Measurements from ENCODE around the gene SIRT7. TPM values are rescaled to one million over a fixed set of nuclear protein-coding genes. Genes with fewer than 3 reads are reported as not detected.
"Not testable (repeated sequence)": the region's sequence is repeated elsewhere in the genome, so short reads cannot be mapped to it uniquely, and the experiment has no call there.

Gene SIRT7
- total RNA-seq, 2 experiments from 2014 or later, result 55.1 to 61.0 TPM

DNA sequence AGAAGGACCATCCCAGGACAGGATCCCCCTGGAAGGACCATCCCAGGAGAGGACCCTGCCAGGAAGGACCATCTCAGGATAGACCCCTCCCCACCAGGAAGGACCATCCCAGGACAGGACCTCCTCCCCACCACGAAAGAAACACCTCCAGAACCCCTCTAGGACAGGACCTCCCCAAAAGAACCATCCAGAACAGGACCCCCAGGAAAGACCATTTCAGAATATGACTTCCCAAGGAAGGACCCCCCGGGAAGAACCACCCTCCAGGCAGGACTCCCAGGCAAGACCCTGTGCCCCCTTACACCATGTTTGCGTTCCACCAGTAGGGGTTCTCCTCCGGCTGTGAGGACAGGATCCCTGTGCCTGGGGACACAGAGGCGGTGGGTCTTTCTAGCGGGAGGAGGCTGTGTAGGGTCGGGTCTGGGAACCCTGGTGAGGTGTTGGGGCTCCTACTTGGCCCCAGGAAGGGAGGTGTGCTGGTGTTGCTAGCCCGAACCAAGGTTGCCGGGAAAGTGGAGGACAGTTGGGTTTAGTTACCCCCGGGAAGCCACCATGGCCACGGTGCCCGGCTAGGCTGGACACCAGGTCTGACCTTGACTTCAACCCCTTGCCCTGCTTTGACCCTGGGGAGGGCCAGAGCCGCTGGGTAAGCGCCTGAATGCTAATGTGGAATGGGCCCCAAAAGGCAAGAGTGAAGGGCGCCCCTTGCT lies 40.8 kb upstream of the SIRT7 start:
- Mint-ChIP-seq H3K36me3 (no peaks in the 10 kb centered on the region), H3K27me3 (peaks cover 34% of the 10 kb centered on the region), H3K27ac (no peak overlapping the region), H3K9me3 (ENCODE audit: low read depth) (no peaks in the 10 kb centered on the region), H3K4me1 (no peaks in the 10 kb centered on the region), H3K4me3 (no peak overlapping the region)
- ATAC-seq (no peak), DNase-seq (no peak)
- CTCF ChIA-PET, result interaction anchor here (0.6 to 2.7 kb wide), 50 partner anchors 8 to 257 kb away, joined by 3 to 181 read pairs (median 5); partner anchors contain the start of genes ASPSCR1, CCDC57, CENPX and DCXR

DNA sequence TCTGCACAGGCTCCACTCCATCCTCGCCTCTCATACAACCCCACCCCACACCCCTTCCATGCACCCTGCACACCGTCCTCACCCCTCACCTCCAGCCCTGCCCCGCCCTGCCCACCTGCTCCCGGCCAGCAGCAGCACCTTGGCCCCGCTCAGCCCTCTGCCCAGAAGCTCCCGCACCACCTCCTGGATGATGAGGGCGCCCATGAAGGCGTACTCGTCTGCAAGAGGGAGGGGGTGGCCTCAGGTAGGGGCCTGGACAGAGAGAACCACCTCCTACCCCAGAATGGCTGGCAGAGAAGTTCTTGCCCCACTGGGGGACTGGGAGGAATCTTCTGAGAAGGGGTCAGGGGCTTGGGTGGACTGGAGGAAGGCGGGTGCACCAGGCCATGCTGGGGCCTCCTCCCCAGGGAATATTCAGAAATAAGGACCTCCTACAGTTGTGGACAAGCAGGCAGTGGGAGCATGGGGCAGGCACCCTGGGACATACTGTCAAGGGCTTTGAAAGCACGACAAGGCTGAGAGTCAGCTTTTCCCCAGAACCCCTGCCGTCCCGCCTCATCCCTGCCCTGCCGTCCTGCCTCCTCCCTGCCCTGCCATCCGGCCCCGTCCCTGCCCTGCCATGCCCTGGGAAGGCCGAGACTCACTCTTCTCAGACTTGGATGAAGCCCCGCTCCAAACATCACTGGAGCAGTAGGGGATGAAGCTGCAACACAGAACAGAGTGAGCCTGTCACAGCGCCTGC lies 39.9 kb upstream of the SIRT7 start:
- CTCF ChIA-PET, result no interaction called here
- Mint-ChIP-seq H3K9me3 (ENCODE audit: low read depth) (no peaks in the 10 kb centered on the region), H3K27me3 (peaks cover 25% of the 10 kb centered on the region), H3K4me1 (no peaks in the 10 kb centered on the region), H3K27ac (no peak overlapping the region), H3K36me3 (no peaks in the 10 kb centered on the region), H3K4me3 (no peak overlapping the region)
- no peak for ATAC-seq
- no peak for DNase-seq

DNA sequence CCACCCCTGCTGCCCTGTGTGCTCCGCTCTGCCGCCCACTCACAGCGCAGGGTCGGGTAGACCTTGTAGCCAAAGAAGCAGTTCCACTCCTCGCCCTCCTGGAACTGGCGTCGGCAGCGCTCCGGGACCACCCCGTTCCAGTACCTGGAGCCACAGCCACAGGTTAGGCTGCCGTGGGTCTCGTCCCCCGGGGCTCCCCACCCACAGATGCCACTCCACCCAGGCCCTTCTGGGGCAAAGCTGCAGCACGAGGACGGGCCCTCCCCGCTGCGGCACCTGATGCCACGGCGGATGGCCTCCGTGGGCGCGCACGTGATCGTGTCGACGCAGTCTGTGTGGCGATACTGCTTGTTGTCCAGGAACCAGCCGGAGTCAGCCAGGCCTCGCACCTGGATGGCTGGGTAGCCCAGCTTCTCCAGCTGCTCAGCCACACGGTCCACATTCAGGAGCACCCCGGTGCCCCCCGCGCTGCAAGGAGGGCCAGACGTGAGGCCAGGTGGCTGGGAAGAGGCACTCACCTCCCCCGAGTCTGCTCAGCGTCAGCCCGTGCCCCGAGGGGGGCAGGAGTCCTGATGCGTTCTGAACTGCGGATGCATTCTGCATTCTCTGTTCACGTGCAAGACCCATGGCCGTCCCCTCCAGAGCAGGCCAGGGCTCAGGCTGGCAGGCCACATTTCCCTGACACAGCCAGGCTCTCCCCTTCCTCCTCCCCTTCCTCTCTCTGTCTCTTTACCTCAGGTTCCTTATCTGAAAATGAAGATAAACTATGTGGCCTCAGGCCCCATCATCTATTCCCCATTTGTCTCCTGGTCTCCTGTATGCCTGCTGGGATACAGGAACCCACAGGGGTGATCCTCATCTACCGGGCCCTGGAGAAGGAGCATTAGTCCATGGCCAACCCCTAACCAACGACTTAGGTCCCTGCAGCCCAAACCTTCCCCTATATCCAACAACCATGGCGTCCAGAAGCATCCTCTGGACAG lies 38.9 kb upstream of the SIRT7 start:
- ATAC-seq (no peak), DNase-seq (no peak)
- H3K4me3 Mint-ChIP-seq, result no peak overlapping the region
- no peaks in the 10 kb centered on the region for H3K9me3 Mint-ChIP-seq (ENCODE audit: low read depth)
- H3K27me3 Mint-ChIP-seq, result peaks cover 17% of the 10 kb centered on the region
- H3K27ac Mint-ChIP-seq, result no peak overlapping the region
- CTCF ChIA-PET, result no interaction called here
- no peaks in the 10 kb centered on the region for H3K4me1 Mint-ChIP-seq
- no peaks in the 10 kb centered on the region for H3K36me3 Mint-ChIP-seq

- Mint-ChIP-seq H3K27me3 (peaks cover 20% of the 10 kb centered on the region), H3K4me3 (no peak overlapping the region), H3K9me3 (ENCODE audit: low read depth) (no peaks in the 10 kb centered on the region), H3K27ac (no peak overlapping the region), H3K4me1 (no peaks in the 10 kb centered on the region), H3K36me3 (no peaks in the 10 kb centered on the region)
- CTCF ChIA-PET, result interaction anchor here (1.2 kb wide), 1 partner anchor 74 kb away, joined by 5 read pairs; no protein-coding TSS in a partner anchor
- no peak for ATAC-seq
- DNase-seq, result no peak
Measured at GRCh38 chr17:81955756-81956544, 38.0 kb upstream of the SIRT7 start.

DNA sequence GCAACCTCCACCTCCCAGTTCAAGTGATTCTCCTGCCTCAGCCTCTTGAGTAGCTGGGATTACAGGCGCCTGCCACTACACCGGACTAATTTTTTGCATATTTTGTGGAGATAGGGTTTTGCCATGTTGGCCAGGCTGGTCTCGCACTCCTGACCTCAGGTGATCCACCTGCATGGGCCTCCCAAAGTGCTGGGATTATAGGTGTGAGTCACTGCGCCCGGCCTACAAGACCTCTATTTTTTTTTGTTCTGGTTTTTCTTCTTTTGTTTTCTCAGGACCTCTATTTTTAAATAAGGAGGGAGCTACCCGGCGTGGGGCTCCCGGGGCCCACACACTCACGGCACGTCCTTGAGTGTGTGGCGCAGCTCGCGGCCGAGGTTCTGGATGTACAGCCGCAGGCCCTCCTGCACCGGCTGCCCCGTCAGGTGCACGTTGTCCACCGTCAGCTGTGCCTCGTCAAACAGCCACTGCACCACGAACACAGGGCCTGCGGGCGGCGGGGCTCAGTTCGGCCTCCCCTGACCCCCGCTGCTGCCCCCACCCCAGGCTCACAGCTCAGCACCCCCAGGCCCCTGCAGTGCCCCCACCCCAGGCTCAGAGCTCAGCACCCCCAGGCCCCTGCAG lies 37.2 kb upstream of the SIRT7 start:
- Mint-ChIP-seq H3K27ac (no peak overlapping the region), H3K27me3 (peaks cover 24% of the 10 kb centered on the region), H3K4me1 (no peaks in the 10 kb centered on the region), H3K36me3 (no peaks in the 10 kb centered on the region), H3K4me3 (no peak overlapping the region), H3K9me3 (ENCODE audit: low read depth) (no peaks in the 10 kb centered on the region)
- DNase-seq (no peak), ATAC-seq (no peak)
- CTCF ChIA-PET, result interaction anchor here (1.2 to 3.3 kb wide), 3 partner anchors 13 to 75 kb away, joined by 5 to 14 read pairs (median 5); partner anchors contain the start of gene CENPX

GRCh38 chr17:81954131-81955057 lies 36.4 kb upstream of the SIRT7 start:
- CTCF ChIA-PET, result interaction anchor here (1.1 to 3.3 kb wide), 5 partner anchors 14 to 251 kb away, joined by 3 to 14 read pairs (median 5); partner anchors contain the start of genes CENPX and MRPL12
- H3K4me1 Mint-ChIP-seq, result no peaks in the 10 kb centered on the region
- no peak overlapping the region for H3K4me3 Mint-ChIP-seq
- H3K36me3 Mint-ChIP-seq, result no peaks in the 10 kb centered on the region
- H3K9me3 Mint-ChIP-seq (ENCODE audit: low read depth), result no peaks in the 10 kb centered on the region
- peaks cover 24% of the 10 kb centered on the region for H3K27me3 Mint-ChIP-seq
- no peak for DNase-seq
- H3K27ac Mint-ChIP-seq, result no peak overlapping the region
- no peak for ATAC-seq

GRCh38 chr17:81953443-81953842 lies 35.5 kb upstream of the SIRT7 start:
- ATAC-seq, H3K36me3 Mint-ChIP-seq: not testable (repeated sequence)

GRCh38 chr17:81952792-81953228 lies 34.8 kb upstream of the SIRT7 start:
- H3K9me3 Mint-ChIP-seq (ENCODE audit: low read depth), result no peaks in the 10 kb centered on the region
- ATAC-seq, result no peak
- DNase-seq, result no peak
- H3K4me1 Mint-ChIP-seq, result no peaks in the 10 kb centered on the region
- no peaks in the 10 kb centered on the region for H3K36me3 Mint-ChIP-seq
- H3K27ac Mint-ChIP-seq, result no peak overlapping the region
- CTCF ChIA-PET, result interaction anchor here (1.6 to 3.3 kb wide), 3 partner anchors 69 to 250 kb away, joined by 3 to 14 read pairs (median 4); partner anchors contain the start of genes CENPX and MRPL12
- peaks cover 14% of the 10 kb centered on the region for H3K27me3 Mint-ChIP-seq
- no peak overlapping the region for H3K4me3 Mint-ChIP-seq

More at GRCh38 chr17:81953443-81953842, 35.5 kb upstream of the SIRT7 start:
- not testable (repeated sequence) for H3K27ac Mint-ChIP-seq; H3K4me3 Mint-ChIP-seq; H3K4me1 Mint-ChIP-seq; DNase-seq; H3K9me3 Mint-ChIP-seq (ENCODE audit: low read depth)
- peaks cover 17% of the 10 kb centered on the region for H3K27me3 Mint-ChIP-seq
- CTCF ChIA-PET, result interaction anchor here (1.1 to 3.3 kb wide), 4 partner anchors 66 to 250 kb away, joined by 3 to 14 read pairs (median 4); partner anchors contain the start of genes CENPX and MRPL12

GRCh38 chr17:81951785-81952684 lies 34.1 kb upstream of the SIRT7 start:
- Mint-ChIP-seq H3K27ac (no peak overlapping the region), H3K4me3 (no peak overlapping the region), H3K27me3 (peaks cover 8% of the 10 kb centered on the region), H3K36me3 (no peaks in the 10 kb centered on the region), H3K4me1 (no peaks in the 10 kb centered on the region), H3K9me3 (ENCODE audit: low read depth) (no peaks in the 10 kb centered on the region)
- no peak for ATAC-seq
- CTCF ChIA-PET, result interaction anchor here (1.0 to 3.3 kb wide), 4 partner anchors 8 to 217 kb away, joined by 3 to 17 read pairs (median 9); partner anchors contain the start of genes CENPX and NOTUM
- DNase-seq, result no peak

- H3K4me3 Mint-ChIP-seq, result no peak overlapping the region
- peaks cover 8% of the 10 kb centered on the region for H3K27me3 Mint-ChIP-seq
- DNase-seq, result no peak
- no peaks in the 10 kb centered on the region for H3K9me3 Mint-ChIP-seq (ENCODE audit: low read depth)
- CTCF ChIA-PET, result interaction anchor here (1.3 to 3.0 kb wide), 2 partner anchors 10 to 70 kb away, joined by 3 to 17 read pairs; partner anchors contain the start of gene NOTUM
- no peak overlapping the region for H3K27ac Mint-ChIP-seq
- no peaks in the 10 kb centered on the region for H3K4me1 Mint-ChIP-seq
- no peak for ATAC-seq
- no peaks in the 10 kb centered on the region for H3K36me3 Mint-ChIP-seq
Measured at GRCh38 chr17:81950501-81950900, 32.5 kb upstream of the SIRT7 start.
